Hepatocyte (in vitro differentiated cells): ENCODE measurements around the gene HPSE2. TPM values are rescaled to one million over a fixed set of nuclear protein-coding genes. Genes with fewer than 3 reads are reported as not detected.

Experiments used
- DNase-seq: peaks from one replicate; pipeline ENCODE4 v3.0.0-alpha.2; 2016; ENCODE audit warnings: low spot score
- H2AFZ ChIP-seq: fragments of 200-600 bp; sonication (generic); 2 replicates; pipeline ENCODE4 v1.6.0; 2016; ENCODE audit warnings: antibody characterized with exemption, mild to moderate bottlenecking
- H3K27ac ChIP-seq: fragments of 200-600 bp; sonication (generic); 2 replicates; pipeline ENCODE4 v1.5.1; 2016; ENCODE audit warnings: mild to moderate bottlenecking
- H3K27me3 ChIP-seq: fragments of 200-600 bp; sonication (generic); 2 replicates; pipeline ENCODE4 v1.6.1; 2016
- H3K36me3 ChIP-seq: fragments of 200-600 bp; sonication (generic); replicated peaks from 2 replicates; pipeline ENCODE4 v1.5.1; 2016; ENCODE audit warnings: low read depth; ENCODE audit not compliant: insufficient read depth
- H3K4me1 ChIP-seq: fragments of 200-600 bp; sonication (generic); 2 replicates; pipeline ENCODE4 v1.5.1; 2016; ENCODE audit warnings: mild to moderate bottlenecking, moderate library complexity; ENCODE audit not compliant: insufficient read depth
- H3K4me2 ChIP-seq: fragments of 200-600 bp; sonication (generic); 2 replicates; pipeline ENCODE4 v1.6.0; 2016
- H3K4me3 ChIP-seq: fragments of 200-600 bp; sonication (generic); 2 replicates; pipeline ENCODE4 v1.5.1; 2016; ENCODE audit warnings: mild to moderate bottlenecking
- H3K79me2 ChIP-seq: fragments of 200-600 bp; sonication (generic); 2 replicates; pipeline ENCODE4 v1.6.0; 2017; ENCODE audit warnings: mild to moderate bottlenecking
- H3K9me2 ChIP-seq: fragments of 200-600 bp; sonication (generic); replicated peaks from 2 replicates; pipeline ENCODE4 v1.6.0; 2017; ENCODE audit warnings: mild to moderate bottlenecking; ENCODE audit not compliant: insufficient read depth
- H3K9me3 ChIP-seq: fragments of 200-600 bp; sonication (generic); 2 replicates; pipeline ENCODE4 v1.5.1; 2016; ENCODE audit warnings: low read depth, mild to moderate bottlenecking
- H4K20me1 ChIP-seq: fragments of 200-600 bp; sonication (generic); 2 replicates; pipeline ENCODE4 v1.6.0; 2016; ENCODE audit warnings: mild to moderate bottlenecking; ENCODE audit not compliant: insufficient read depth, poor library complexity, severe bottlenecking
- CTCF ChIP-seq: fragments of 200-600 bp; sonication (generic); IDR thresholded peaks from 2 replicates; pipeline ENCODE4 v1.5.1; 2016; ENCODE audit warnings: antibody characterized with exemption, mild to moderate bottlenecking; ENCODE audit not compliant: poor library complexity
- EZH2 ChIP-seq: fragments of 200-600 bp; sonication (generic); IDR thresholded peaks from 2 replicates; pipeline ENCODE4 v1.6.1; 2016; ENCODE audit warnings: antibody characterized with exemption, mild to moderate bottlenecking, borderline replicate concordance
- EZH2phosphoT487 ChIP-seq: fragments of 200-600 bp; sonication (generic); IDR thresholded peaks from one replicate; pipeline ENCODE4 v1.6.1; 2018; ENCODE audit warnings: antibody characterized with exemption, mild to moderate bottlenecking, low read depth, moderate library complexity; ENCODE audit not compliant: unreplicated experiment, severe bottlenecking
- whole genome bisulfite sequencing: methylation state at CpG from one replicate; pipeline ENCODE4 v1.1.6; 2016; ENCODE audit warnings: low lambda C conversion rate; ENCODE audit errors: missing lambda C conversion rate; 5-methylcytosine and 5-hydroxymethylcytosine counted together
- polyA plus RNA-seq: library from polyadenylated mRNA; unstranded; fragments of >200 nt; fragmentation: Nextera tagmentation; extraction: Ambion mirVana; gene quantifications from 2 replicates; pipeline ENCODE4 v1.2.1, GENCODE V29; 2016
- total RNA-seq: library from RNA; depleted of rRNA; stranded (reverse); fragments of >200 nt; gene quantifications from 2 replicates; pipeline ENCODE4 v1.2.3, GENCODE V29; 2014

HPSE2 gene
- total and polyA plus RNA-seq, 2 experiments from 2014 or later, result 3.7 to 5.7 TPM

GRCh38 chr10:98423691-98424120, 811.9 kb downstream of the HPSE2 start:
- Histone ChIP-seq H3K27ac (no peak overlapping the region), H2AFZ (no peak overlapping the region), H3K9me2 (no peaks in the 10 kb centered on the region), H3K4me3 (no peak overlapping the region), H3K36me3 (no peaks in the 10 kb centered on the region), H3K4me1 (peaks cover 6% of the 10 kb centered on the region), H3K4me2 (no peak overlapping the region), H3K79me2 (no peaks in the 10 kb centered on the region), H4K20me1 (no peaks in the 10 kb centered on the region), H3K27me3 (no peaks in the 10 kb centered on the region), H3K9me3 (no peaks in the 10 kb centered on the region)
- peak; percentile 50 for TF ChIP-seq CTCF
- no peak for TF ChIP-seq EZH2phosphoT487
- no peak for TF ChIP-seq EZH2
- 49% methylated on average over 9 of the region's 9 CpGs for WGBS
- DNase-seq, result peak; percentile 68

GRCh38 chr10:98422182-98422581, 813.5 kb downstream of the HPSE2 start:
- WGBS, result 98% methylated on average over 10 of the region's 10 CpGs
- Histone ChIP-seq H3K27ac (no peak overlapping the region), H3K4me1 (peaks cover 6% of the 10 kb centered on the region), H4K20me1 (no peaks in the 10 kb centered on the region), H3K4me2 (no peak overlapping the region), H3K36me3 (no peaks in the 10 kb centered on the region), H3K79me2 (no peaks in the 10 kb centered on the region), H3K9me3 (no peaks in the 10 kb centered on the region), H2AFZ (no peak overlapping the region), H3K9me2 (no peaks in the 10 kb centered on the region), H3K4me3 (no peak overlapping the region), H3K27me3 (no peaks in the 10 kb centered on the region)
- no peak for DNase-seq
- TF ChIP-seq EZH2phosphoT487, result no peak

GRCh38 chr10:98420786-98421185, 814.9 kb downstream of the HPSE2 start:
- Histone ChIP-seq H3K4me2 (no peak overlapping the region), H3K9me3 (no peaks in the 10 kb centered on the region), H3K27me3 (no peaks in the 10 kb centered on the region), H4K20me1 (no peaks in the 10 kb centered on the region), H3K27ac (no peak overlapping the region), H3K4me1 (peaks cover 7% of the 10 kb centered on the region), H3K79me2 (no peaks in the 10 kb centered on the region), H2AFZ (no peak overlapping the region), H3K9me2 (no peaks in the 10 kb centered on the region), H3K4me3 (no peak overlapping the region), H3K36me3 (no peaks in the 10 kb centered on the region)
- DNase-seq, result no peak
- TF ChIP-seq CTCF, result no peak
- no peak for TF ChIP-seq EZH2
- no peak for TF ChIP-seq EZH2phosphoT487
- WGBS, result 83% methylated on average over 9 of the region's 9 CpGs

- no peaks in the 10 kb centered on the region for H4K20me1 ChIP-seq
- TF ChIP-seq CTCF (no peak), EZH2 (no peak), EZH2phosphoT487 (no peak)
- DNase-seq, result no peak
- no peaks in the 10 kb centered on the region for H3K27me3 ChIP-seq
- no peak overlapping the region for H3K4me2 ChIP-seq
- H2AFZ ChIP-seq, result no peak overlapping the region
- no peaks in the 10 kb centered on the region for H3K9me3 ChIP-seq
- H3K79me2 ChIP-seq, result no peaks in the 10 kb centered on the region
- WGBS, result 95% methylated on average over 17 of the region's 17 CpGs
- no peaks in the 10 kb centered on the region for H3K36me3 ChIP-seq
- H3K4me3 ChIP-seq, result no peak overlapping the region
- no peaks in the 10 kb centered on the region for H3K9me2 ChIP-seq
- no peak overlapping the region for H3K27ac ChIP-seq
- peaks cover 16% of the 10 kb centered on the region for H3K4me1 ChIP-seq
Measured at GRCh38 chr10:98419469-98420261, 816.0 kb downstream of the HPSE2 start.
